Measurements from ENCODE around the gene TMEM184A.

Gene TMEM184A

GRCh38 chr7:1538544-1539180, 17.3 kb downstream of the TMEM184A start:
- DNase-seq: no peak

GRCh38 chr7:1537535-1538412, 18.2 kb downstream of the TMEM184A start:
- DNase-seq: no peak

DNA sequence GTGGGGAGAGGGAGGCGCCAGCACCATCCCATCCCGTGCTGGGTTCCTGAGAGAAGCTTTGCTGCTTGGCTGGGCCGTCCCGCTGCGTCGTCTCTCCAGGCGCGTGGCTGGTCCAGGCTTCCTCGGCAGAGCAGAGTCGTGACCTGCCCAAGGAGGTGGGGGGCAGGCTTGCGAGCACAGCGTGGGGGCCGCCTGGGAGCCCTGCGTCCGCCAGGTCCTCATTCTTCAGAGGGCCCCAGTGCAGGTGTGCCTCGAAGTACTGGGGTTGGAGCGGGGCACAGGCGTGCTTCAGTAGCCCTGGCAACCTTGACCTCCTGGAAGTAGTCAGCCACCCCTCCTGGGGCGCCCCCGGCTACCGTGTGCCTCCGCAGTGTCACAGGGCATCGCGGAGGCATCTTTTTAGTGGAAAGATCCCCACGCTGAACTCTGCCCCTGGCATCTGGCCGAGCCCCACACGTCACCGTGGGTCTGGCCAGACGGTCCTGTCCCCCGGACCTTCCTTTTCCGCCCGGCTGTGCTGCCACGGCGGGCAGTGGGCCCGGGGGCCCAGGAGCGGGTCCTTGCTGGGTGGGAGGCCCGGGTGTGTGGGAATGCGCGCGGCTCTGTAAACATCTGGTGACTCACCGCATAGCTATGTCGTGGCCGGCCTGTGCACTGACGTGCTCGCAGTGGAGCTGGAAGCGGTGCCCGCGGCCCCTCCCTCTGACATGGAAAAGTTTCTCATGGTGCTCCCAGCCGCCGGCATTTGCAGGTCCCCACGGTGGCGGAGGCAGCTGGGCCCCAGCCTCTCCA, 19.1 kb downstream of the TMEM184A start:
- DNase-seq: no peak

DNA sequence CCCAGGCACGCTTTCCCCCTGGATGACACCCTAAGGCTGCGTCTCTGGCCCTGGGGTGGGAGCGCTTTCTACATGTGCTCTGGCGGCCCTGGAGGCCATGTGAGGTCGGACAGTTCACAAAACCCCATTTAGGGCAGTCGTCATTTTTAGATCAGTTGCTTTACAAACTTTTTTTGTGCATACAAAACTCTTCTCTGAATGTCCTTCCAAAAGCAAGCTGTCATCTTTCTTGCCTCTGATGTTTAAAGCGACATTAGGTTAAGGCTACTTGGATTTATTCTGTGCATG, 19.6 kb downstream of the TMEM184A start:
- no peak for DNase-seq

DNA sequence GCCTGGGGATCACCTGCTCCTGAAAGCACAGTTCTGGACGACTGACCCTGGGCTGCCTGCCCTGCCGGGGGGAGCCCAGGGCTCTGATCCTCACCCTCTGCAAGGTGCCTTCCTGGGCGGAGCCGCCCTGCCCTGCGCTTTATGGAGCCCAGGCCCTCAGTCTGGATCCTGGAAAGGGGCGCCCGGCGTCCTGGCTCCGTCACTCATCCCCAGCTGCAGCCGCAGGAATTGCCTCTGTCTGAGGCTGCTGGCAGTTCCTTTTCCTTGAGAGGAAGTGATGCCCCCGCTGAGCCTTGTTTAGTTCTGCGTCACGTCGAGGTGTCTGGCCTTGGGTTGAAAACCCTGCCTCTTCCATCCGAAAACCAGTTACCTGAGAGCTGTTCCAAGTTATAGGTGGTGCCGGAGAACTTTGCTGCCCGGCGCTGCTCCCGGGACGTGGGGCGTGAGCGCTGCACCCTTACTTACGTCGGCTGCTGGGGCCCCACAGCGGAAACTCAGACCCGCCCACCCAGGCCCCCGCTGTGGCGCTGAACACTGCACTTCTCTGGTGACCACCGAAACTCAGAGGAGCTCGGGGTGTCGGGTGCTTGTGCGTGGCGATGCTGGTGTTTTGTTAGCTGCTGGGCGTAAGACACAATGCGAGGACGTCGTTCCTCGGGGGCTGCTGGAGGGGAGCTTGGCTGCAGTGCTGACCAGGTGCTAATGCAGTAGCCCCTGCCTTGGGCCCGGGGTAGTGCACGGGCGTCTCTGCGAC, 20.1 kb downstream of the TMEM184A start:
- DNase-seq: no peak

- DNase-seq: no peak
These were observed 20.9 kb downstream of the TMEM184A start for GRCh38 chr7:1535100-1535458.

GRCh38 chr7:1534330-1535099, 21.5 kb downstream of the TMEM184A start:
- DNase-seq: no peak

DNA sequence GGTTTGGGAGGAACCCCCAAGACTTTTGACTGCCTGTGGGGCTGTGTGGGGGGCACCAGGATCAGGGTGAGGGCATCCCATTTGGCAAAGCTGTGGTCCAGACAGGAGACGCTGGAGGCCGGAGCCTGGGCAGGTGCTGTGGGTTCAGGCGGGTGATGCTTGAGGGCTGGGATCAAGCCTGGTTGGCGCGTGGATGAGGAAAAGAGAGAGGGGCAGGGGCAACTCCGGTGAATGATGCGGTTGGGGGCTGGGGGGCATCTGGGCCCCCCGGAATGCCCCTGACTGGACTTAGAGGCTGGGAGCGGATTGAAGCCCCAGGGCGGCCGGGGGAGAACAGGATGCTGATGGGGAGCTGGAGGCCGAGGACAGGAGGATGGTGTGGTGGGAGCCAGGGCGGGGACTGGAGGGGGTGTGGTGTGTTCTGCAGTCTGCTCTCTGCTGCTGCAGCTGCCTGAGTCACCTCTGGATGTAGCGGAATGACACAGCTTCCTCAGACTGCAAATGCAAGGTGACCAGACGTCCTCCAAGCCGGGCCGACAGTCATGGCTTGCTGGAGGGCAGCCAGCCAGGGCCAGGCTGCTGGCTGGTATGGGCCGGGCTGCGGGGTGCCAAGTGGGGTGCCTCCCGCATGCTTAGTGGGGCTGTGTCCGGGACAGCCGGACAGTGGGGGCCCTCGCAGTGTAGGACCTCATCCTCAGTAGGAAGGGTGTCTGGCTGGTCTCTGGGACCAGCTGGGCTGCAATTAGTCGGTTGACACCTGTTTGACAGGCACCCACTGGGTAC, 22.3 kb downstream of the TMEM184A start:
- no peak for DNase-seq

GRCh38 chr7:1533255-1533546, 22.8 kb downstream of the TMEM184A start:
- no peak for DNase-seq

GRCh38 chr7:1532456-1533254, 23.4 kb downstream of the TMEM184A start:
- peak; percentile 63 to 64 for DNase-seq

DNA sequence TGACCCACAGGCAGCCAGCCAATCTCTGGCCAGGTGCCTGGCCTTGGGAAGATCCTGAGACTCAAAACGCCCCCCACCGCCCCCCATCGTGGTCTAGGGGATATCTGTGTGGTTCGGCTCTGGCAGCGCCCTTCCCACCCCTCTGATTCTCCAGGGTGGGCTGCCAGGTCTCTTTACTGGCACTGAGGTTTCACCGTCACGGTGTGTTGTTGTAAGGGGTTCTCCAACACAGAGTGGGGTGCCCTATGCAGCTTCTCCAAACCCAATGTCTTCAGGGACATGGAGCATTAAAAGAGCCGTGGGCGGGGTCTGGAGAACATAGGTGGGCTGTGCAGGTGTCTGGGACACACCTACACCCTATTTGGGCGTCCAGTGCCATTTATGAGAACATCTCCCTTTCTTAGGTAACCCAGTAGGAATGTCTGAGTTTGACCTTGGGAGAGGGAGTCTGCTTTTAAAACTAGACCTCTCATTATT, 24.0 kb downstream of the TMEM184A start:
- DNase-seq: no peak

DNA sequence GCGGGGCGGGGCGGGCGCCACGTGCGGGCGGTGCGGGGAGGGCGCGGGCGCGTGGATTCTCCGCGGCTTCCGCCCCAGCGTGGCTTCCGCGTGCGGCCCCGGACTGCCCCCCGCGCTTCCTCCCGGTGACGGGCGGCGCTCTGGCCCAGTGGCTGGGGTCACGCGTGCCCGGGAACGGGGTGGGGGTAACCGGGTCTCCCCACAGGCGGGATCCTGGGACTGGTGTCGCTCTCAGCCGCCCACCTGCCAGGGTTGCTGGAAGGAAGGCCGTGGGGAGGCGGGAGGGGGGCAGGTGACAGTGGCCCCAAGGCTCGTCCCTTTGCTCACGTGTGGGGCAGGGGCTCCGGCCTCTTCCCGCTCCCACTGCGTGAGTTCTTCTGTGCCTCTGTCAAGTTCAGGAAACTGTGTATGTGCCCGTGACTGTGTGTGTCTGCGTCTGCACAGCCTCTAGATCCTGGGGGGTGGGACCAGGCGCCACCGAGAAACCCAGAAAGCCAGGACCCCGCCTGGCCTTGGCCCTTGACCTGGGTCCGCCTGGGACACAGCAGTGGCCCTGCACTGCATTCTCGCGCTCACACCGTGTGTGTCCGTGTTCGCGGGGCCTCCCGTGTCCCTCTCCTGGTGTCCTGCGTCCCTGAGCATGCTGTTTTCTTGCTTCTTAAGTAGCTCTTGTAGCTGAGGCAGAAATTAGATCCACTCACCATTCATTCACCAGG, 24.6 kb downstream of the TMEM184A start:
- DNase-seq: peak; percentile 23 to 33

- peak; percentile 27 to 29 for DNase-seq
These were observed 25.1 kb downstream of the TMEM184A start for GRCh38 chr7:1530946-1531262.

DNA sequence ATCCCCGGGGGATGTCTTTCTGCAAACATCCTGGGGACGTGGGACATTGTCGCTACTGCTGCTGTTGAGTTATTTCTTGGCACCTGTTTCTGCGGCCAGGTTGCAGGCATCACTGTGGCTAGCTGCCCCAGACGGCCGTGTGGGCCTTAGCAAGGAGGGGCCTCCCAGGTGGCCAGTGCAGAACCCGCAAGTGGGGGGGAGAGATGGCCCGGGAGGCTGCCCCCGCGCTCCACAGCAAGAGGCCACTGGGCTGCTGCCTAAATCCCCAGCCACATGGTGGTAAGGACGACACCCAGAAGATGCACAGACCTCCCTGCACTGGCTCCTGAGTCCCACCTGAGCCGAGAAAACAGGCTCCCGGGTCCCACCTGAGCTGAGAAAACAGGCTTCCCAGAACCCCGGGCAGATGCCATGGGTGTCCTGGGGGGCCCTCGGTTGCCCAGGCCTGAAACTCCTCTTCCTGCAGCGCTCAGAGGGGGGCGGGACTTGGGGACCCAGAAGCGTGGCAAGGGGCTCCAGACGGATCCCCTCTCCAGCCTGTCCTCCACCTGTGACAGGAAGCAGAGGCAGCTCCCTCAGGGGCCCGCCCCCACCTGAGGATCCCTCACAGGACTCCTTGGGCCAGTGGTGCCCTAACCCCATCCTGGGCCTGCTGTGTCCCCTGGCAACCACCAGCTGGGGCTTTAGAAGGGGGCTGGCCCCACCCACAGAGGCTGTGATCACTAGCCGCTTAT, 26.5 kb downstream of the TMEM184A start:
- DNase-seq: no peak

- DNase-seq: no peak
These were observed 29.7 kb downstream of the TMEM184A start for GRCh38 chr7:1526271-1526754.

GRCh38 chr7:1525409-1525808, 30.6 kb downstream of the TMEM184A start:
- DNase-seq: no peak

- no peak for DNase-seq
These were observed 32.2 kb downstream of the TMEM184A start for GRCh38 chr7:1523844-1524243.

DNA sequence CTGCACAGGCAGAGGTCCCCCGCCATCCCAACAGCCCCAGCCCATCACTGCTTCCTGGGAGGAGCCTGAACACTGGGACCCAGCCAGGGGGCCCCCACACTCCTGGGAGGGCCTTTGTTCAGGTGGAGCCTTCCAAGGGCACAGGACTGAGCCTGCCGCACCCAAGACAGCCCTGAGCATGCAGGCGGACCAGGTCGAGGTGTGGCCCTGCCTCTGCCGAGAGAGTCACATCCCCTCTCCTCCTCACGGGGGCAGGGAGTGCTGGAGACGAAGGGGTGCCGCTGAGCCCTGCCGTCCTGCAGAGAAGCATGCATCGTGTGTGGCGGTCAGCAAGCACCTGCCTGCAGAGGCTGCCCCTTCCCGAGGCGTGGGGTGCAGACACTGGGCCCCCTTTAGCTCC, 32.8 kb downstream of the TMEM184A start:
- DNase-seq: no peak

DNA sequence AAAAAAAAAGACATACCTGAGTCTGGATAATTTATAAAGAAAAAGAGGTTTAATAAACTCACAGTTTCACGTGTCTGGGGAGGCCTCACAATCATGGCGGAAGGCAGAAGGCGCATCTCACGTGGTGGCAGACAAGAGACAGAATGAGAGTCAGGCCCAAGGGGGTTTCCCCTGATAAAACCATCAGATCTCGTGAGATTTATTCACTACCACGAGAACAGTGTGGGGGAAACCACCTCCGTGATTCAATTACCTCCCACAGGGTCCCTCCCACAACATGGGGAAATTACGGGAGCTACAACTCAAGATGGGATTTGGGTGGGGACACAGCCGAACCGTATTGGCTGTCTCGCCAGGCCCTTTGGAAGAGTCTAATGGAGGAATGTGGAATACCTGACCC, 34.5 kb downstream of the TMEM184A start:
- no peak for DNase-seq

Data from activated CD4-positive, alpha-beta T cell treated with anti-CD3 and anti-CD28 coated beads, Interleukin-2, amount 50 U/mL, for 4 hours (primary cell).